Esophagus squamous epithelium (tissue), 4 donors: ENCODE results near the gene HLA-DRB5.

Source experiments
- POLR2A ChIP-seq, 4 donors: fragments of 450-650 bp; IDR thresholded peaks; one replicate each; pipeline ENCODE4 v1.6.1; 2017; ENCODE audit warnings: antibody characterized with exemption in 4 of 4, mild to moderate bottlenecking in 4 of 4, moderate library complexity in 3 of 4
- TF ChIP-seq, protein P1 (sequence below), 6 experiments: fragments of 450-650 bp in 4 of 6; fragments of 200-600 bp in 2 of 6; sonication (generic) in 2 of 6; IDR thresholded peaks; one replicate each; pipeline ENCODE4 v1.5.1; 2016 to 2019; ENCODE audit warnings: antibody characterized with exemption in 6 of 6, mild to moderate bottlenecking in 4 of 6, moderate library complexity in 4 of 6

DNA sequence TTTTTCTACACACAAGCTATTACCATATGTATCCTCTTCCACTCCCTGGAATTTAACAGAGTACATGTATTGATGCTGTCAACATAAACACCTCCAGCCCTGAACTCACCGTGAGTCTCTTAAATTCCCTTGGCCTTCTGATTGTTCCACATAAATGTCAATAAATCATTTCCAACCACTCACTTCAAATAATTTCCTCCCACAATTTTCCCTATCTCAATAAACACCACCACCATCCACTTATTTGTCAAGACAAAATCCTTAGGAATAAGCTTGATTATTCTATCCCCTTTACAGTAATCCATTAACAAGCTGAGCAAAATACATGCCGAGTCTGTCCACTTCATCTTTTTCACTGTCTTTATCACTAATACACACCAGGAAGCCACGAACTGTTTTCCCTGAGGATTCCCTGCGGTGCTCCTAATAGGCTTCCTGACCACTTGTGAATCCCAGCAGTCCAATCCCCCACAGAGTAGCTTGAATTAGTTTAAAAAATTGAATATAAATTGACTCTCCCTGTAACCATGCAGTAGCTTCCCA, 40.3 kb upstream of the HLA-DRB5 start:
- no peak for TF ChIP-seq POLR2A (IDR thresholded peaks at IDR 0.05)
- TF ChIP-seq, protein P1, sequence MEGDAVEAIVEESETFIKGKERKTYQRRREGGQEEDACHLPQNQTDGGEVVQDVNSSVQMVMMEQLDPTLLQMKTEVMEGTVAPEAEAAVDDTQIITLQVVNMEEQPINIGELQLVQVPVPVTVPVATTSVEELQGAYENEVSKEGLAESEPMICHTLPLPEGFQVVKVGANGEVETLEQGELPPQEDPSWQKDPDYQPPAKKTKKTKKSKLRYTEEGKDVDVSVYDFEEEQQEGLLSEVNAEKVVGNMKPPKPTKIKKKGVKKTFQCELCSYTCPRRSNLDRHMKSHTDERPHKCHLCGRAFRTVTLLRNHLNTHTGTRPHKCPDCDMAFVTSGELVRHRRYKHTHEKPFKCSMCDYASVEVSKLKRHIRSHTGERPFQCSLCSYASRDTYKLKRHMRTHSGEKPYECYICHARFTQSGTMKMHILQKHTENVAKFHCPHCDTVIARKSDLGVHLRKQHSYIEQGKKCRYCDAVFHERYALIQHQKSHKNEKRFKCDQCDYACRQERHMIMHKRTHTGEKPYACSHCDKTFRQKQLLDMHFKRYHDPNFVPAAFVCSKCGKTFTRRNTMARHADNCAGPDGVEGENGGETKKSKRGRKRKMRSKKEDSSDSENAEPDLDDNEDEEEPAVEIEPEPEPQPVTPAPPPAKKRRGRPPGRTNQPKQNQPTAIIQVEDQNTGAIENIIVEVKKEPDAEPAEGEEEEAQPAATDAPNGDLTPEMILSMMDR (IDR thresholded peaks at IDR 0.05) = no peak
